HepG2 (cell line): ENCODE results near the gene WDR73. TPM values are rescaled to one million over a fixed set of nuclear protein-coding genes. Genes with fewer than 3 reads are reported as not detected.

Experiments used
- GABPA ChIP-seq, 2 experiments: IDR thresholded peaks; 2 replicates each; pipeline ENCODE4 v1.6.1; 2011 to 2016; ENCODE audit warnings: low read depth in 2 of 2, low read length in 1 of 2, missing biosample characterization in 1 of 2, missing genetic modification characterization in 1 of 2
- NONO ChIP-seq, 2 experiments: fragments of 450-650 bp in 1 of 2; sonication (generic) in 1 of 2; formaldehyde crosslinking in 1 of 2; IDR thresholded peaks in 1 of 2; conservative IDR thresholded peaks in 1 of 2; 2 replicates each; pipeline versions ENCODE4 v1.6.1 to v1.8.0; 2017 to 2022; ENCODE audit warnings: mild to moderate bottlenecking in 1 of 2, missing genetic modification reagents in 1 of 2, moderate library complexity in 1 of 2
- RELA ChIP-seq: sonication (generic); formaldehyde crosslinking; IDR thresholded peaks from 2 replicates; pipeline ENCODE4 v1.4.0; 2020; ENCODE audit warnings: missing genetic modification reagents
- REXO4 ChIP-seq: sonication (generic); formaldehyde crosslinking; IDR thresholded peaks from 2 replicates; pipeline ENCODE4 v1.8.0; 2022; ENCODE audit warnings: missing genetic modification reagents, mild to moderate bottlenecking, borderline replicate concordance
- ZFY ChIP-seq: sonication (generic); formaldehyde crosslinking; IDR thresholded peaks from 2 replicates; pipeline ENCODE4 v1.4.0; 2020; ENCODE audit warnings: missing genetic modification reagents
- ZNF709 ChIP-seq: sonication (generic); formaldehyde crosslinking; IDR thresholded peaks from 2 replicates; pipeline ENCODE4 v1.5.0; 2020; ENCODE audit warnings: mild to moderate bottlenecking, missing genetic modification reagents
- polyA plus RNA-seq, 8 experiments: library from polyadenylated mRNA; depleted of rRNA in 3 of 8; stranded (reverse) in 7 of 8; unstranded in 1 of 8; fragments of >200 nt; fragmentation: Illumina TruSeq in 4 of 8; extraction: Trizol in 4 of 8; gene quantifications; 2 replicates each; pipeline versions ENCODE4 v1.2.1 to v1.2.3, GENCODE V29; 2011 to 2016; ENCODE audit warnings: low read depth in 4 of 8, missing spikeins in 1 of 8, mixed read lengths in 1 of 8; ENCODE audit not compliant: insufficient read depth in 1 of 8
- total RNA-seq, 5 experiments: library from RNA; depleted of rRNA; stranded (reverse); fragments of >200 nt; fragmentation: Illumina TruSeq; extraction: Trizol; gene quantifications; 2 replicates each; pipeline ENCODE4 v1.2.3, GENCODE V29; 2016; ENCODE audit warnings: low read depth in 1 of 5
- TF ChIP-seq, protein P1 (sequence below): sonication (generic); formaldehyde crosslinking; IDR thresholded peaks from 2 replicates; pipeline ENCODE4 v1.4.0; 2020; ENCODE audit warnings: mild to moderate bottlenecking, missing genetic modification reagents
- TF ChIP-seq, protein P2 (sequence below): sonication (generic); formaldehyde crosslinking; IDR thresholded peaks from 2 replicates; pipeline ENCODE4 v1.4.0; 2020; ENCODE audit warnings: missing genetic modification reagents, borderline replicate concordance
- TF ChIP-seq, protein P3 (sequence below): sonication (generic); formaldehyde crosslinking; conservative IDR thresholded peaks from 2 replicates; pipeline ENCODE4 v1.8.0; 2022; ENCODE audit warnings: mild to moderate bottlenecking, moderate library complexity, missing genetic modification reagents
- TF ChIP-seq, protein P4 (sequence below): sonication (generic); formaldehyde crosslinking; IDR thresholded peaks from 2 replicates; pipeline ENCODE4 v1.9.0; 2021; ENCODE audit warnings: missing genetic modification reagents, mild to moderate bottlenecking, borderline replicate concordance

Gene WDR73
- total and polyA plus RNA-seq, 2 of the 13 experiments (the other 11 are each of a cell fraction or from before 2014, with no cell fraction given) = 20.0 to 35.5 TPM

DNA sequence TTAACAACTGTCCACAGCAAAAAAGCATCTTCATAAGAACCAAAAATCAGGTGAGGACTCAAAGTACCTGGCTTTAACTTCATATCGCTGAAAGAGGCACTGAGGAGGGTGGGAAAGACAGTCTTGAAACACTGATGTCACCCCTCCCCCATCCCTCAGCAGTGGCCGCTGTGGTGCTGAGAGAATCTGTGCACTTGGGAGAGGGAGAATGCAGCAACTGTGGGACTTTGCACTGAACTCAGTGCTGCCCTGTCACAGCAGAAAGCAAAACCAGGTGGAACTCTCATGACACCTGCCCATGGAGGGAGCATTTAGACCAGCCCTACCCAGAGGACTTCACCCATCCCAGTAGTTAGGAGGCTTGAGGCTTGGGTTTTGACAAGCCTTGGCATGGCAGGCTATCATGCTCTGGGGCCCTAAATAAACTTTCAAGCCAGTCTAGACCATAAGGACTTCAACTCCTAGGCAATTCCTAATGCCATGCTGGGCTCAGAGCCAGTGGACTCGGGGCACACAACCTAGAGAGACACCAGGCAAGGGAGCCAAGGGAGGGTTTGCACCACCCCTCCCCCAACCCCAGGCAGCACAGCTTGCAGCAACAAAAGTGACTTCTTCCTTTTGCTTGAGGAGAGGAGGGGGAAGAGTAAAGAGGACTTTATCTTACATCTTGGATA is 59.3 kb downstream of the WDR73 start (continued):
- no peak for TF ChIP-seq ZNF709
- TF ChIP-seq NONO (IDR thresholded peaks at IDR 0.05) = no peak
- no peak for TF ChIP-seq NONO (CRISPR knock-in tag; conservative IDR thresholded peaks at IDR 0.05)
- no peak for TF ChIP-seq ZFY (CRISPR knock-in tag)
- TF ChIP-seq, protein P1, sequence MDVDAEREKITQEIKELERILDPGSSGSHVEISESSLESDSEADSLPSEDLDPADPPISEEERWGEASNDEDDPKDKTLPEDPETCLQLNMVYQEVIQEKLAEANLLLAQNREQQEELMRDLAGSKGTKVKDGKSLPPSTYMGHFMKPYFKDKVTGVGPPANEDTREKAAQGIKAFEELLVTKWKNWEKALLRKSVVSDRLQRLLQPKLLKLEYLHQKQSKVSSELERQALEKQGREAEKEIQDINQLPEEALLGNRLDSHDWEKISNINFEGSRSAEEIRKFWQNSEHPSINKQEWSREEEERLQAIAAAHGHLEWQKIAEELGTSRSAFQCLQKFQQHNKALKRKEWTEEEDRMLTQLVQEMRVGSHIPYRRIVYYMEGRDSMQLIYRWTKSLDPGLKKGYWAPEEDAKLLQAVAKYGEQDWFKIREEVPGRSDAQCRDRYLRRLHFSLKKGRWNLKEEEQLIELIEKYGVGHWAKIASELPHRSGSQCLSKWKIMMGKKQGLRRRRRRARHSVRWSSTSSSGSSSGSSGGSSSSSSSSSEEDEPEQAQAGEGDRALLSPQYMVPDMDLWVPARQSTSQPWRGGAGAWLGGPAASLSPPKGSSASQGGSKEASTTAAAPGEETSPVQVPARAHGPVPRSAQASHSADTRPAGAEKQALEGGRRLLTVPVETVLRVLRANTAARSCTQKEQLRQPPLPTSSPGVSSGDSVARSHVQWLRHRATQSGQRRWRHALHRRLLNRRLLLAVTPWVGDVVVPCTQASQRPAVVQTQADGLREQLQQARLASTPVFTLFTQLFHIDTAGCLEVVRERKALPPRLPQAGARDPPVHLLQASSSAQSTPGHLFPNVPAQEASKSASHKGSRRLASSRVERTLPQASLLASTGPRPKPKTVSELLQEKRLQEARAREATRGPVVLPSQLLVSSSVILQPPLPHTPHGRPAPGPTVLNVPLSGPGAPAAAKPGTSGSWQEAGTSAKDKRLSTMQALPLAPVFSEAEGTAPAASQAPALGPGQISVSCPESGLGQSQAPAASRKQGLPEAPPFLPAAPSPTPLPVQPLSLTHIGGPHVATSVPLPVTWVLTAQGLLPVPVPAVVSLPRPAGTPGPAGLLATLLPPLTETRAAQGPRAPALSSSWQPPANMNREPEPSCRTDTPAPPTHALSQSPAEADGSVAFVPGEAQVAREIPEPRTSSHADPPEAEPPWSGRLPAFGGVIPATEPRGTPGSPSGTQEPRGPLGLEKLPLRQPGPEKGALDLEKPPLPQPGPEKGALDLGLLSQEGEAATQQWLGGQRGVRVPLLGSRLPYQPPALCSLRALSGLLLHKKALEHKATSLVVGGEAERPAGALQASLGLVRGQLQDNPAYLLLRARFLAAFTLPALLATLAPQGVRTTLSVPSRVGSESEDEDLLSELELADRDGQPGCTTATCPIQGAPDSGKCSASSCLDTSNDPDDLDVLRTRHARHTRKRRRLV (CRISPR knock-in tag) = no peak
- no peak for TF ChIP-seq RELA
- TF ChIP-seq, protein P2, sequence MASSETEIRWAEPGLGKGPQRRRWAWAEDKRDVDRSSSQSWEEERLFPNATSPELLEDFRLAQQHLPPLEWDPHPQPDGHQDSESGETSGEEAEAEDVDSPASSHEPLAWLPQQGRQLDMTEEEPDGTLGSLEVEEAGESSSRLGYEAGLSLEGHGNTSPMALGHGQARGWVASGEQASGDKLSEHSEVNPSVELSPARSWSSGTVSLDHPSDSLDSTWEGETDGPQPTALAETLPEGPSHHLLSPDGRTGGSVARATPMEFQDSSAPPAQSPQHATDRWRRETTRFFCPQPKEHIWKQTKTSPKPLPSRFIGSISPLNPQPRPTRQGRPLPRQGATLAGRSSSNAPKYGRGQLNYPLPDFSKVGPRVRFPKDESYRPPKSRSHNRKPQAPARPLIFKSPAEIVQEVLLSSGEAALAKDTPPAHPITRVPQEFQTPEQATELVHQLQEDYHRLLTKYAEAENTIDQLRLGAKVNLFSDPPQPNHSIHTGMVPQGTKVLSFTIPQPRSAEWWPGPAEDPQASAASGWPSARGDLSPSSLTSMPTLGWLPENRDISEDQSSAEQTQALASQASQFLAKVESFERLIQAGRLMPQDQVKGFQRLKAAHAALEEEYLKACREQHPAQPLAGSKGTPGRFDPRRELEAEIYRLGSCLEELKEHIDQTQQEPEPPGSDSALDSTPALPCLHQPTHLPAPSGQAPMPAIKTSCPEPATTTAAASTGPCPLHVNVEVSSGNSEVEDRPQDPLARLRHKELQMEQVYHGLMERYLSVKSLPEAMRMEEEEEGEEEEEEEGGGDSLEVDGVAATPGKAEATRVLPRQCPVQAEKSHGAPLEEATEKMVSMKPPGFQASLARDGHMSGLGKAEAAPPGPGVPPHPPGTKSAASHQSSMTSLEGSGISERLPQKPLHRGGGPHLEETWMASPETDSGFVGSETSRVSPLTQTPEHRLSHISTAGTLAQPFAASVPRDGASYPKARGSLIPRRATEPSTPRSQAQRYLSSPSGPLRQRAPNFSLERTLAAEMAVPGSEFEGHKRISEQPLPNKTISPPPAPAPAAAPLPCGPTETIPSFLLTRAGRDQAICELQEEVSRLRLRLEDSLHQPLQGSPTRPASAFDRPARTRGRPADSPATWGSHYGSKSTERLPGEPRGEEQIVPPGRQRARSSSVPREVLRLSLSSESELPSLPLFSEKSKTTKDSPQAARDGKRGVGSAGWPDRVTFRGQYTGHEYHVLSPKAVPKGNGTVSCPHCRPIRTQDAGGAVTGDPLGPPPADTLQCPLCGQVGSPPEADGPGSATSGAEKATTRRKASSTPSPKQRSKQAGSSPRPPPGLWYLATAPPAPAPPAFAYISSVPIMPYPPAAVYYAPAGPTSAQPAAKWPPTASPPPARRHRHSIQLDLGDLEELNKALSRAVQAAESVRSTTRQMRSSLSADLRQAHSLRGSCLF (CRISPR knock-in tag) = no peak
- TF ChIP-seq, protein P3, sequence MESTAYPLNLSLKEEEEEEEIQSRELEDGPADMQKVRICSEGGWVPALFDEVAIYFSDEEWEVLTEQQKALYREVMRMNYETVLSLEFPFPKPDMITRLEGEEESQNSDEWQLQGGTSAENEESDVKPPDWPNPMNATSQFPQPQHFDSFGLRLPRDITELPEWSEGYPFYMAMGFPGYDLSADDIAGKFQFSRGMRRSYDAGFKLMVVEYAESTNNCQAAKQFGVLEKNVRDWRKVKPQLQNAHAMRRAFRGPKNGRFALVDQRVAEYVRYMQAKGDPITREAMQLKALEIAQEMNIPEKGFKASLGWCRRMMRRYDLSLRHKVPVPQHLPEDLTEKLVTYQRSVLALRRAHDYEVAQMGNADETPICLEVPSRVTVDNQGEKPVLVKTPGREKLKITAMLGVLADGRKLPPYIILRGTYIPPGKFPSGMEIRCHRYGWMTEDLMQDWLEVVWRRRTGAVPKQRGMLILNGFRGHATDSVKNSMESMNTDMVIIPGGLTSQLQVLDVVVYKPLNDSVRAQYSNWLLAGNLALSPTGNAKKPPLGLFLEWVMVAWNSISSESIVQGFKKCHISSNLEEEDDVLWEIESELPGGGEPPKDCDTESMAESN (CRISPR knock-in tag) = no peak
- TF ChIP-seq REXO4 (CRISPR knock-in tag) = no peak
- TF ChIP-seq GABPA (IDR thresholded peaks at IDR 0.05; ENCODE audit: low read depth, low read length) = no peak
- TF ChIP-seq GABPA (CRISPR knock-in tag; IDR thresholded peaks at IDR 0.05; ENCODE audit: low read depth) = no peak
- TF ChIP-seq, protein P4, sequence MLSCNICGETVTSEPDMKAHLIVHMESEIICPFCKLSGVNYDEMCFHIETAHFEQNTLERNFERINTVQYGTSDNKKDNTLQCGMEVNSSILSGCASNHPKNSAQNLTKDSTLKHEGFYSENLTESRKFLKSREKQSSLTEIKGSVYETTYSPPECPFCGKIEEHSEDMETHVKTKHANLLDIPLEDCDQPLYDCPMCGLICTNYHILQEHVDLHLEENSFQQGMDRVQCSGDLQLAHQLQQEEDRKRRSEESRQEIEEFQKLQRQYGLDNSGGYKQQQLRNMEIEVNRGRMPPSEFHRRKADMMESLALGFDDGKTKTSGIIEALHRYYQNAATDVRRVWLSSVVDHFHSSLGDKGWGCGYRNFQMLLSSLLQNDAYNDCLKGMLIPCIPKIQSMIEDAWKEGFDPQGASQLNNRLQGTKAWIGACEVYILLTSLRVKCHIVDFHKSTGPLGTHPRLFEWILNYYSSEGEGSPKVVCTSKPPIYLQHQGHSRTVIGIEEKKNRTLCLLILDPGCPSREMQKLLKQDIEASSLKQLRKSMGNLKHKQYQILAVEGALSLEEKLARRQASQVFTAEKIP (CRISPR knock-in tag) = no peak
